Small intestine (tissue), 7 donors: Measurements from ENCODE around the gene MPC1L. TPM values are rescaled to one million over a fixed set of nuclear protein-coding genes. Genes with fewer than 3 reads are reported as not detected.
"Not testable (repeated sequence)": the region's sequence is repeated elsewhere in the genome, so short reads cannot be mapped to it uniquely, and the experiment has no call there.

Source experiments
- DNase-seq, 2 donors: peaks; one replicate each; pipeline versions ENCODE4 v3.0.0 to v3.0.0-alpha.2; 2013
- FAIRE-seq: peaks from 2 replicates; lab custom pipeline; 2012; peaks lifted over from hg19 to GRCh38; lab: Jason Lieb, UNC
- H3K27ac ChIP-seq, 3 donors: one replicate each; pipeline ENCODE4 v1.5.1; 2013; ENCODE audit warnings: low read length in 2 of 3, mild to moderate bottlenecking in 2 of 3, control low read depth in 1 of 3, inconsistent platforms in 1 of 3, low read depth in 1 of 3, moderate library complexity in 1 of 3
- H3K27me3 ChIP-seq, 3 donors: one replicate each; pipeline ENCODE4 v1.6.1; 2013; ENCODE audit warnings: low read length in 3 of 3, inconsistent platforms in 1 of 3; ENCODE audit not compliant: control insufficient read depth in 3 of 3, insufficient read depth in 3 of 3
- H3K36me3 ChIP-seq, 3 donors: one replicate each; pipeline ENCODE4 v1.6.1; 2013; ENCODE audit warnings: low read length in 3 of 3, inconsistent platforms in 1 of 3, low read depth in 1 of 3, mild to moderate bottlenecking in 1 of 3, moderate library complexity in 1 of 3; ENCODE audit not compliant: control insufficient read depth in 3 of 3, insufficient read depth in 2 of 3
- H3K4me1 ChIP-seq, 3 donors: one replicate each; pipeline ENCODE4 v1.6.1; 2013; ENCODE audit warnings: low read length in 2 of 3, inconsistent platforms in 1 of 3, low read depth in 1 of 3, mild to moderate bottlenecking in 1 of 3, moderate library complexity in 1 of 3; ENCODE audit not compliant: control insufficient read depth in 3 of 3, insufficient read depth in 2 of 3
- H3K4me3 ChIP-seq, 3 donors: one replicate each; pipeline ENCODE4 v1.5.1; 2013; ENCODE audit warnings: low read length in 3 of 3, control low read depth in 1 of 3, inconsistent platforms in 1 of 3, low read depth in 1 of 3, mild to moderate bottlenecking in 1 of 3, moderate library complexity in 1 of 3
- H3K9me3 ChIP-seq, 2 donors: one replicate each; pipeline ENCODE4 v1.6.1; 2013; ENCODE audit warnings: low read depth in 1 of 2, low read length in 1 of 2; ENCODE audit not compliant: control insufficient read depth in 2 of 2, insufficient read depth in 1 of 2
- WGBS, 3 donors: extraction: QIAGEN DNeasy Blood & Tissue Kit; methylation state at CpG; one replicate each; pipeline ENCODE4 v1.1.7; 2013; 5-methylcytosine and 5-hydroxymethylcytosine counted together
- polyA plus RNA-seq, 4 donors: library from polyadenylated mRNA; stranded (reverse) in 3 of 4; unstranded in 1 of 4; fragments of 200-250 nt in 3 of 4; fragments of 120-200 nt in 1 of 4; gene quantifications; one replicate each; pipeline versions ENCODE4 v1.2.1 to v1.2.3, GENCODE V29; 2013
- donor health status: healthy with polysubstance abuse.
- donor health status: control.
- donor health status: control.
- donor health status: Bipolar disorder and iron deficiency.
- donor health status: healthy.

The MPC1L gene
- polyA plus RNA-seq, 4 donors = not detected

- no peaks in the 10 kb centered on the region for H3K4me1 ChIP-seq
- WGBS, 3 donors = 1 to 36% (median 7%) methylated on average over 11 to 15 of the region's 15 CpGs
- no peak for FAIRE-seq
Measured at GRCh38 chrX:40581336-40581920, 41.8 kb upstream of the MPC1L start.

DNA sequence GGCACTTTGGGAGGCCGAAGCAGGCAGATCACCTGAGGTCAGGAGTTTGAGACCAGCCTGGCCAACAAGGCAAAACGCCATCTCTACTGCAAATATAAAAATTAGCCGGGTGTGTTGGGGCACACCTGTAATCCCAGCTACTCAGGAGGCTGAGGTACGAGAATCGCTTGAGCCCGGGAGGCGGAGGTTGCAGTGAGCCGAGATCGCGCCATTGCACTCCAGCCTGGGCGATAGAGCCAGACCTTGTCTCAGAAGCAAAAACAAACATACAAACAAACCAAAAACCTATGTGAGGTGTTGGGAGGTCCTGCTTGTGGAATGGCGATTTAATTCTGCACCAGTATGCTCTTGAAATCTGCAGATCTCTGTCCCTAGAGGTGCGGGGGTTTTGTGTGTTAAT, 41.0 kb upstream of the MPC1L start:
- H3K27me3 ChIP-seq, H3K27ac ChIP-seq, H3K4me1 ChIP-seq, H3K36me3 ChIP-seq, FAIRE-seq, H3K4me3 ChIP-seq, H3K9me3 ChIP-seq, DNase-seq: not testable (repeated sequence)
- WGBS, 3 donors = 92 to 93% (median 93%) methylated on average over 8 to 13 of the region's 13 CpGs

More at GRCh38 chrX:40581336-40581920, 41.8 kb upstream of the MPC1L start:
- peak in 1 of 2 donors; percentile 2 for DNase-seq
- peak overlapping the region; percentile 65 to 96 (median 75) for H3K27ac ChIP-seq
- no peaks in the 10 kb centered on the region for H3K36me3 ChIP-seq
- H3K27me3 ChIP-seq = no peaks in the 10 kb centered on the region
- H3K9me3 ChIP-seq = no peaks in the 10 kb centered on the region
- peak overlapping the region; percentile 53 to 89 (median 71) for H3K4me3 ChIP-seq

GRCh38 chrX:40582811-40583210, 40.4 kb upstream of the MPC1L start:
- WGBS, 3 donors = 85 to 91% (median 85%) methylated on average over 2 of the region's 2 CpGs
- Histone ChIP-seq H3K9me3 (no peaks in the 10 kb centered on the region), H3K4me3 (no peak overlapping the region), H3K36me3 (no peaks in the 10 kb centered on the region), H3K27ac (no peak overlapping the region), H3K27me3 (no peaks in the 10 kb centered on the region), H3K4me1 (no peaks in the 10 kb centered on the region)
- FAIRE-seq = no peak
- no peak for DNase-seq

GRCh38 chrX:40587623-40588022, 35.6 kb upstream of the MPC1L start:
- H3K27me3 ChIP-seq, H3K4me1 ChIP-seq, H3K27ac ChIP-seq, FAIRE-seq, H3K4me3 ChIP-seq, DNase-seq, H3K9me3 ChIP-seq: not testable (repeated sequence)
- H3K36me3 ChIP-seq = peaks cover 0 to 16% (median 3%) of the 10 kb centered on the region in 3 donors
- 50 to 70% (median 61%) methylated on average over 1 of the region's 1 CpG for WGBS, 3 donors

GRCh38 chrX:40589616-40590321, 33.5 kb upstream of the MPC1L start:
- not testable (repeated sequence) for DNase-seq, FAIRE-seq, H3K9me3 ChIP-seq, H3K27me3 ChIP-seq, H3K27ac ChIP-seq, H3K4me3 ChIP-seq, H3K4me1 ChIP-seq
- WGBS, 3 donors = 76 to 86% (median 82%) methylated on average over 6 of the region's 6 CpGs
- peaks cover 0 to 20% (median 3%) of the 10 kb centered on the region in 3 donors for H3K36me3 ChIP-seq

- Histone ChIP-seq H3K27me3 (no peaks in the 10 kb centered on the region), H3K4me3 (no peak overlapping the region), H3K27ac (no peak overlapping the region), H3K36me3 (peaks cover 0 to 13% (median 0%) of the 10 kb centered on the region in 3 donors), H3K4me1 (no peaks in the 10 kb centered on the region), H3K9me3 (no peaks in the 10 kb centered on the region)
- 94 to 97% (median 97%) methylated on average over 6 of the region's 6 CpGs for WGBS, 3 donors
- FAIRE-seq (no peak), DNase-seq (no peak)
Measured at GRCh38 chrX:40603446-40603845, 19.8 kb upstream of the MPC1L start.

GRCh38 chrX:40607381-40607780, 15.8 kb upstream of the MPC1L start:
- H3K36me3 ChIP-seq = peaks cover 0 to 9% (median 0%) of the 10 kb centered on the region in 3 donors
- WGBS, 3 donors = 72 to 98% (median 90%) methylated on average over 3 of the region's 3 CpGs
- H3K9me3 ChIP-seq = no peaks in the 10 kb centered on the region
- H3K27ac ChIP-seq = no peak overlapping the region
- DNase-seq (no peak), FAIRE-seq (no peak)
- no peaks in the 10 kb centered on the region for H3K4me1 ChIP-seq
- no peak overlapping the region for H3K4me3 ChIP-seq
- no peaks in the 10 kb centered on the region for H3K27me3 ChIP-seq

GRCh38 chrX:40612511-40612910, 10.7 kb upstream of the MPC1L start:
- FAIRE-seq (no peak), DNase-seq (no peak)
- H3K27ac ChIP-seq = no peak overlapping the region

More at GRCh38 chrX:40612511-40612910, 10.7 kb upstream of the MPC1L start:
- no peaks in the 10 kb centered on the region for H3K4me1 ChIP-seq
- 53 to 64% (median 59%) methylated on average over 4 of the region's 4 CpGs for whole genome bisulfite sequencing, 3 donors
- H3K36me3 ChIP-seq = no peaks in the 10 kb centered on the region
- H3K4me3 ChIP-seq = no peak overlapping the region
- H3K9me3 ChIP-seq = no peaks in the 10 kb centered on the region
- no peaks in the 10 kb centered on the region for H3K27me3 ChIP-seq
